ENCODE results near the gene ABCG5. TPM values are rescaled to one million over a fixed set of nuclear protein-coding genes. Genes with fewer than 3 reads are reported as not detected.

The ABCG5 gene
- total RNA-seq, 3 donors from 2014 or later (not counting 1 experiment from before 2014, with no cell fraction given): not detected

DNA sequence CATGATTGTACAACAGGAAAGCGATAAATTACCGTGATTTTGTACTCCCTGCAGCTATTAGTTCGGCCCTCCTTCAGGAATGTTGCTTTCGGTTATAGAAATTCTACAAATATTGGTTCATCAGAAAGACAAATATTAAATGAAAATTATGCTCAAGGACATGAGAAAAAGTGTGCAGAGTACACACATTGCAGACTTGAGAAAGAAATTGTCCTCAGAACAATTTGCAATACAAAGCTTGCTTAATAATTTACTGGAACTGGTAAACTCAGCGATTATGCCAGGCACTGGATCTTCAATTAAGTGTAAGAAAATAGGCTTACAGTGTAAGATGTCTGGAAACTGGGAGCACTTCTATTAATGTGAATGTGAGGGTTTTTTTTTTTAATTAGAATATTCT, 46.0 kb upstream of the ABCG5 start:
- no peaks in the 10 kb centered on the region for H3K9me3 Mint-ChIP-seq
- Histone ChIP-seq H3K27me3 (ENCODE audit: control insufficient read depth, insufficient read depth, low read length) (no peaks in the 10 kb centered on the region), H3K4me3 (ENCODE audit: low read length) (no peak overlapping the region), H3K36me3 (ENCODE audit: control insufficient read depth, insufficient read depth, low read length) (peaks cover 27% of the 10 kb centered on the region), H3K9me3 (ENCODE audit: control insufficient read depth, insufficient read depth, low read length) (no peaks in the 10 kb centered on the region), H3K4me1 (ENCODE audit: control insufficient read depth, insufficient read depth, low read length) (no peaks in the 10 kb centered on the region), H3K27ac (ENCODE audit: low read length) (no peak overlapping the region)
- peaks cover 23% of the 10 kb centered on the region for H3K36me3 Mint-ChIP-seq
- no peaks in the 10 kb centered on the region for H3K27me3 Mint-ChIP-seq (ENCODE audit: low read depth in 2 of 2)
- no peak for TF ChIP-seq CTCF (IDR thresholded peaks at IDR 0.05)
- no peak overlapping the region for H3K4me3 Mint-ChIP-seq
- 98% methylated on average over 5 of the region's 5 CpGs for WGBS (ENCODE audit: insufficient coverage)
- intact Hi-C loops (cut with micrococcal nuclease): no loop called here
- no peak overlapping the region for H3K27ac Mint-ChIP-seq
- no peaks in the 10 kb centered on the region for H3K4me1 Mint-ChIP-seq
- no peak for DNase-seq
- no peak for ATAC-seq

DNA sequence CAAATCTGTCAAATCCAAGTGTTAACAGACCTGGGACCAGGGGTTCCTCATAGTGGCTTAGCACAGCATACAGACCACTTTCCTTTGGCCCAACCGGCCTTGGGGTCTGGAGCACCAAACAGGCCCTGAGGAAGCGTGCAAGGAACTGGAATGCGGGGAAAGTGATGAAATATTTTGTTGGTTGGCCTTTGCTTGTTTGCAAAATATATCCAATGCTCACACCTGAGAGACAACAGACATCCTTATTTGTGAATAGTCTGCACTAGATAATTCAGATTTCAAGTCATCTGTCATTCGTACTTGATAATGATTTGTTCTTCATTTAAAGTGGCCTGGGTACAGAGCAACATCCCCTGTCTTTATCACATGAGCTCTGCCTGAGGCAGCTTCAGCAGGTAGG, 43.7 kb upstream of the ABCG5 start:
- TF ChIP-seq CTCF (IDR thresholded peaks at IDR 0.05): no peak
- H3K36me3 Mint-ChIP-seq: peaks cover 2% of the 10 kb centered on the region
- H3K9me3 ChIP-seq (ENCODE audit: control insufficient read depth, insufficient read depth, low read length): no peaks in the 10 kb centered on the region
- no peaks in the 10 kb centered on the region for H3K27me3 ChIP-seq (ENCODE audit: control insufficient read depth, insufficient read depth, low read length)
- peaks cover 6% of the 10 kb centered on the region for H3K36me3 ChIP-seq (ENCODE audit: control insufficient read depth, insufficient read depth, low read length)
- no peak overlapping the region for H3K4me3 Mint-ChIP-seq
- no peak overlapping the region for H3K27ac Mint-ChIP-seq
- H3K27me3 Mint-ChIP-seq (ENCODE audit: low read depth in 2 of 2): peaks cover 0 to 6% of the 10 kb centered on the region in 2 donors
- no peaks in the 10 kb centered on the region for H3K9me3 Mint-ChIP-seq
- peaks cover 7% of the 10 kb centered on the region for H3K4me1 ChIP-seq (ENCODE audit: control insufficient read depth, insufficient read depth, low read length)
- WGBS (ENCODE audit: insufficient coverage): 100% methylated on average over 2 of the region's 4 CpGs
- H3K4me3 ChIP-seq (ENCODE audit: low read length): no peak overlapping the region
- ATAC-seq (no peak), DNase-seq (no peak)
- intact Hi-C loops (cut with micrococcal nuclease): no loop called here
- peaks cover 5 to 6% of the 10 kb centered on the region in 2 donors for H3K4me1 Mint-ChIP-seq
- no peak overlapping the region for H3K27ac ChIP-seq (ENCODE audit: low read length)

DNA sequence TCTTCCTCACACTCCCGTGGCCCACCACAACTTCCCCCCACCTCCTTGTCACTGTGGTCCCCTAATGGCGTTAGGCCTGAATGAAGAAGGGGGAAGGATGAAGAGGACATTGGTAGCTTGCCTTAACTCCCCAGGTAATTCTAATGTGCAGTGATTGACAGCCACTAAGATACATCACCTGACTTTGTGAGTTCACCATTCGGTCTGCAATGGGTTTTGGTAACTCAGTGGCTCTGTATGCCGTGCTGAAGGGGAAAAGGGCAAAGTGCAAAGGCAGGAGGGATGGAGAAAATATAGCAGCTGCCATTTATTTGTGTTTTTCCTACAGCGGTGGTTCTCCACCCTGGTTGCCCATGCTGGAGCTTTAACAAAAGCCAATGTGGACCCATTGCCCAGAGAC, 42.3 kb upstream of the ABCG5 start:
- no peak overlapping the region for H3K4me3 ChIP-seq (ENCODE audit: low read length)
- no peaks in the 10 kb centered on the region for H3K9me3 ChIP-seq (ENCODE audit: control insufficient read depth, insufficient read depth, low read length)
- Mint-ChIP-seq H3K27ac (no peak overlapping the region), H3K36me3 (no peaks in the 10 kb centered on the region), H3K27me3 (ENCODE audit: low read depth in 2 of 2) (peaks cover 4 to 6% of the 10 kb centered on the region in 2 donors), H3K9me3 (no peaks in the 10 kb centered on the region), H3K4me3 (no peak overlapping the region), H3K4me1 (peaks cover 5 to 12% of the 10 kb centered on the region in 2 donors)
- DNase-seq: no peak
- intact Hi-C loops (cut with micrococcal nuclease): no loop called here
- H3K4me1 ChIP-seq (ENCODE audit: control insufficient read depth, insufficient read depth, low read length): peaks cover 7% of the 10 kb centered on the region
- no peak overlapping the region for H3K27ac ChIP-seq (ENCODE audit: low read length)
- no peaks in the 10 kb centered on the region for H3K36me3 ChIP-seq (ENCODE audit: control insufficient read depth, insufficient read depth, low read length)
- WGBS (ENCODE audit: insufficient coverage): 82% methylated on average over 3 of the region's 5 CpGs
- no peak for TF ChIP-seq CTCF (IDR thresholded peaks at IDR 0.05)
- H3K27me3 ChIP-seq (ENCODE audit: control insufficient read depth, insufficient read depth, low read length): no peaks in the 10 kb centered on the region
- ATAC-seq: no peak

GRCh38 chr2:43880471-43880870, 41.8 kb upstream of the ABCG5 start:
- Histone ChIP-seq H3K4me1 (ENCODE audit: control insufficient read depth, insufficient read depth, low read length) (peaks cover 7% of the 10 kb centered on the region), H3K36me3 (ENCODE audit: control insufficient read depth, insufficient read depth, low read length) (no peaks in the 10 kb centered on the region), H3K9me3 (ENCODE audit: control insufficient read depth, insufficient read depth, low read length) (no peaks in the 10 kb centered on the region), H3K27ac (ENCODE audit: low read length) (no peak overlapping the region), H3K27me3 (ENCODE audit: control insufficient read depth, insufficient read depth, low read length) (no peaks in the 10 kb centered on the region), H3K4me3 (ENCODE audit: low read length) (no peak overlapping the region)
- Mint-ChIP-seq H3K27me3 (ENCODE audit: low read depth in 2 of 2) (peaks cover 4 to 6% of the 10 kb centered on the region in 2 donors), H3K36me3 (no peaks in the 10 kb centered on the region), H3K4me1 (peaks cover 5 to 12% of the 10 kb centered on the region in 2 donors), H3K9me3 (no peaks in the 10 kb centered on the region), H3K4me3 (no peak overlapping the region), H3K27ac (no peak overlapping the region)
- no peak for TF ChIP-seq CTCF (IDR thresholded peaks at IDR 0.05)
- DNase-seq (no peak), ATAC-seq (no peak)
- intact Hi-C loops (cut with micrococcal nuclease): no loop called here
- WGBS (ENCODE audit: insufficient coverage): 98% methylated on average over 3 of the region's 9 CpGs
